Measurements from ENCODE around the gene SPIN2A.
"Not testable (repeated sequence)": the region's sequence is repeated elsewhere in the genome, so short reads cannot be mapped to it uniquely, and the experiment has no call there.

SPIN2A gene

GRCh38 chrX:57103489-57103888 is 33.7 kb downstream of the SPIN2A start:
- DNase-seq (ENCODE audit: insufficient read length, low spot score): no peak

GRCh38 chrX:57102918-57103317 is 34.3 kb downstream of the SPIN2A start:
- DNase-seq (ENCODE audit: insufficient read length, low spot score); FAIRE-seq: not testable (repeated sequence)

More at GRCh38 chrX:57103489-57103888, 33.7 kb downstream of the SPIN2A start:
- no peak for FAIRE-seq

Measured in GM19239 (cell line).